GM19328 (cell line): ENCODE data around the gene CDK17.
"Not testable (repeated sequence)": the region's sequence is repeated elsewhere in the genome, so short reads cannot be mapped to it uniquely, and the experiment has no call there.

Experiments
- ATAC-seq: cut with Tn5 transposase; IDR thresholded peaks from one replicate; pipeline ENCODE4 v1.9.1; 2021; ENCODE audit warnings: mild to moderate bottlenecking, moderate library complexity; ENCODE audit not compliant: unreplicated experiment

CDK17 gene

DNA sequence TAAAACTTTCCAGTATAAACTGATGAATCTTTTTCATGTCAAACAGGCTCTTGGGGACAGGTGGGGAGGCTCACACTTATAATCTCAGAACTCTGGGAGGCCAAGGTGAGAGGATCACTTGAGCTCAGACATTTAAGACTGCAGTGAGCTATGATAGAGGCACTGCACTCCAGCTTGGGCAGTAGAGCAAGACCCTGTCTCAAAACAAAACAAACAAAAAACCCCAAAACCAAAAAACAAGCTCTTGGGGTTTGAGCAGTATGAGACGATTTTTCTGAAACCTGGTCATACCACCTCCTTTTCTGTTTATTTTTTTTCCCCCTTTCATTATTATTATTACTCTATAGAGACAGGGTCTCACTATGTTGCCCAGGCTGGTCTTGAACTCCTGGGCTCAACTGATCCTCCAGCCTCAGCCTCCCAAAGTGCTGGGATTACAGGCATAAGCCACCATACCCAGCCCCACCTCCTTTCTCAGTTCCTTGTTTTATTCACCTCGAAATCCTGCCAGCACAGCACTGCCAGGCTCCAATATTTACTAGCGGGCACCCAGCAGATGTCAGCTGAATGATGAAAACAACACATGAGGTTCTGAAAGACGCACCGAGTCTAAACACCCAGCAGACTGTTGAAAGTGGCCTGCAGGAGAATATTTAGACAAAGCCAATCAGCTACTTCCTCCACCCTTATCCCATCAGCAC lies 19.5 kb upstream of the CDK17 start:
- peak; percentile 61 for ATAC-seq

DNA sequence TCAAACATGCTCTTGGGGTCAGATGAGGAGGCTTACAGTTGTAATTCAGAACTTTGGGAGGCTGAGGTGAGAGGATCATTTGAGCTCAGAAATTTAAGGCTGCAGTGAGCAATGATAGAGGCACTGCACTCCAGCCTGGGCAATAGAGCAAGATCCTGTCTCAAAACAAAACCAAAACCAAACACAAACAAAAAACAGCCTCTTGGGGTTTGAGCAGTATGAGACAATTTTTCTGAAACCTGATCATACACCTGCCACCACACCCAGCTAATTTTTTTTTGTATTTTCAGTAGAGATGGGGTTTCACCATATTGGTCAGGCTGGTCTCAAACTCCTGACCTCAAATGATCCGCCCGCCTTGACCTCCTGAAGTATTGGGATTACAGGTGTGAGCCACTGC lies 17.4 kb upstream of the CDK17 start:
- not testable (repeated sequence) for ATAC-seq

DNA sequence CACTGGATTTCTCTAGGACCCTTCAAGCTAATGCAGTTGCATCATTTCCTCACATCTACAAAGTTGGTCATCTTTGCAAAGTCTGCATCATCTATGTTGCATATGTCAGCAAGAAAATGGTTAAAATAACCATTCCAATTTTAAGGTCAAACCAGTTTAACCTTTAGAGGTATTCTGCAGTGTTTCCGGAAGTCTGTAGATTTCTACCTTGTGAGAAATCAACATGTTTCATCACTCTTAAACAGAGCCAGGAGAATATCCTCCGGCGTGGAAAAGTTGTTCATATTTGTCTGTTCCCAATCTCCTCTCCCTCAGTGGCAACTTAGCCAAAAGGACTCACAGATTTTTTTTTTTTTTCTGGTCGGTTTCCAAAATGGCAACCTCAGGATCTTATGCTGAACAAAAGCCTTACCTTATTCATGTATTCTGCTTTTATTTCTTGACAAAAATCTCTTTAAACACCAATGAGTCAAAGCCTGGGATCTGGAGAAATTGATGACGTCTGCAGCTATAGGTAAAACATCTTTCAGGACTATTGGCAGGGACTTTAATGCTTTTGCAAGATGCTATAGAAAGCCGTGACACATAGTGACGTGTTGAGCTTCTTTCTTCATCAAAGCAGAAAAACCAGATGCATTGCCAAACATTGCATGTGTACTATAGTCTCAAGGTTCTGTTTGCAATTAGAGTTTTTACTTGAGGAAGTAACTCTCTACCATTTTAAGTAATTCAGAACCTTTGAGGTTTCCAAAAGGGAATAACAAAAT lies 16.0 kb upstream of the CDK17 start:
- no peak for ATAC-seq

DNA sequence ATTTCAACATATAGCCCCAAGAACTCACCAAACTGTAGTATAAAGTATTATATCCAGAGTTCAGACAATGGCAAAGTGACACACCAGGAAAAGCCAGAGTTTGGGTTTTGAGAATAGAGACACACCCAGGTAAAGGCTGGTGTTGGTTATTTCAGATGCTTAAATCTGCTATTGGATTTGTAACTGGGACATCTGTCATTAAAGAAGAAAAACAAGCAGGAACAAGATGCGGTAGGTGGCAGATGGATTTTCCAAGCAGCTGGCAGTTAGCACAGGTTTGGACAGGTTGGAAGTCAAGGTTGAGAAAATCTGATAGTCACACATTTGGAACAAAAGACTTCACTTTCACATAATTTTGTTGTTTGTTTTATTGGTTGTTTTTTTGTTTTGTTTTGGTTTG lies 14.4 kb upstream of the CDK17 start:
- ATAC-seq, result no peak

DNA sequence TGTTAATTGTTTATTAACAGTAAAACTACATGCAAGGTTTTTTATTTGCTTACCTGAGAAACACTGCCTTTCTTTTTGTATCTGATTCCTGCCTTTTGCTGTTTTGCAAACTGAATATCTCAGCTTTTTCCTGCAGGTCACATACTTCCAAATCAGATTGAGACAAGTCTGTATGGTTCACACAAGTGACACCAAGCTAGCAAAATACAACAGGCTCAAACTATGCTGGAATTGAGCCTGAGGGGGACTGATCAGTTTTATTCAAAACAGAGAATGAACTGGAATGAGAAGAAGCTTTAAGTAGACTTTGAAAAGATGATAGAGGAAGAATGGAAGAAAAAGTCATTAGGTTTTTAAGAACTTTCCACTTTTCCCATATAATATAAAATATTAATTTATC lies 12.2 kb upstream of the CDK17 start:
- ATAC-seq, result no peak

DNA sequence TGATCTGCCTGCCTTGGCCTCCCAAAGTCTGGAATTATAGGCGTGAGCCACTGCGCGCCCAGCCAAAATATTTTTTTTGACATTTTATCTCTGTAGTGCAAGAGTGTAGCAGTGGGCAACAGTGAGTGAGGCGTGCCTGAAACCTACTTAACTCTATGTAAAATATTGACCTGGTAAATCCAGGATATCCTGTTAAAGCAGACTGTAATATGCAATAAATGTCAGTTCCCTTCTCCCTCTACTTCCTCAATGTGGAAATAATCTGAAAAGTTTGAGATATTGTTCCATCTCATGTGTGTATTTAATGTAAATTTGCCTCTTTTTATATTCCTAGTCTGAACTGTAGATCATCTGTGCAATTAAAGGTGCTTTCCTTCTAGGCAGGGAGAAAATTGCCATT lies 9.5 kb upstream of the CDK17 start:
- no peak for ATAC-seq

DNA sequence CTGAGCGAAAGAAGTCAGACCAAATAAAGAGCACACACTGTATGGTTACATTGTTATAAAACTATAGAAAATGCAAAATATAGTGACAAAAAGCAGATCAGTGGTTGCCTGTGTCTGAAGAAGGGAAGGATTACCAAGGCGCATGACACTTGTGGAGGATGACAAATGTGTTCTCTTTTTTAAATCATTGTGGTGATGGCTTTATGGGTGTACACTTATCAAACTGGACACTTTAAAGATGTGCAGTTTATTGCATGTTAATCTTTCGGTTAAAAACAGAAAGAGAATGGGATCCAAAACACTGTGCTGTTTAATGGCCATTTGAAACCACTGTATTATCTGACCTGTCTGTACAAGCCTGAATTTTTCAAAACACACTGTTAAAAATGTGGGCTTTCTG lies 8.8 kb upstream of the CDK17 start:
- ATAC-seq, result no peak

DNA sequence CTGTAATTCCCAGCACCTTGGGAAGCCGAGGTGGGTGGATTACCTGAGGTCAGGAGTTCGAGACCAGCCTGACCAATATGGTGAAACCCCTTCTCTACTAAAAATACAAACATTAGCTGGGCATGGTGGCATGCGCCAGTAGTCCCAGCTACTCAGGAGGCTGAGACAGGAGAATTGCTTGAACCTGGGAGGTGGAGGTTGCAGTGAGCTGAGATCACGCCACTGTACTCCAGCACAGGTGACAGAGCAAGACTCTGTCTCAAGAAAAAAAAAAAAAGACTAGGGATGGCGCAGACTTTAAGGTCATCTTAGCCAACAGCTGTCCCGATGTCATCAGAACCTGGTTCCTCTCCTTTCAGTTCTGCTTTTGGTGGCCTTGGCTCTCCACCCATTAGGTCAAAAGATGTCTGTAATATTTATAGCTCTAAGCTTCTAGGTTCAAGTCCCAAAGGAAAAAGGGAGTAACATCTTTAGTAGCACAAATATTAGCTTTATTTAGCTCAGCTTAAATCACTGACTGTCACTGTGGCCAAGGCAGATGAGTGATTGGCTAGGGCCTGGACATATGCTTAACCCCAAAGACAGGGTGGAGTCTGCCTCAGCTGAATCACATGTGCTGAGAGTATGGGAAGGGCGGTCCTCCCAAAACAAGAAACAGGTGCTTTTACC lies 7.3 kb upstream of the CDK17 start:
- ATAC-seq, result peak; percentile 93

DNA sequence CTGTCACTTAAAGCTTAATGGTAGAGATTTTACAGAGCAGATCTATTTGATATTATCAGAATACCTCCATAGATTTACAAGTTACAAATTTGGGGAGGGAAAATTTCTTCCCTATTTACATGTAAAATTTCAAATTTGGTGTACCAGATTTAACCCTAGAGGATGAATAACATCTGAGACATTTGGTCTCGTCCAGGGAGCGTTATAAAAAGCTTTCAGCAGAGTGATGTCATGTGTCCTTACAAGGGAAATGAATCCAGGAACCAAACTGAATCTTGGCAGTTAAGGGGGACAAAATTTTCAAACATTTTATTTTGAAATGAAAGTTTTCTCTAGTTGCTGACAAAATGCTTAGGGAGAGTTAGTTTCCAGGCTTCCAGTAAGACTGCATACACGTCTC lies 4.5 kb upstream of the CDK17 start:
- ATAC-seq, result no peak

DNA sequence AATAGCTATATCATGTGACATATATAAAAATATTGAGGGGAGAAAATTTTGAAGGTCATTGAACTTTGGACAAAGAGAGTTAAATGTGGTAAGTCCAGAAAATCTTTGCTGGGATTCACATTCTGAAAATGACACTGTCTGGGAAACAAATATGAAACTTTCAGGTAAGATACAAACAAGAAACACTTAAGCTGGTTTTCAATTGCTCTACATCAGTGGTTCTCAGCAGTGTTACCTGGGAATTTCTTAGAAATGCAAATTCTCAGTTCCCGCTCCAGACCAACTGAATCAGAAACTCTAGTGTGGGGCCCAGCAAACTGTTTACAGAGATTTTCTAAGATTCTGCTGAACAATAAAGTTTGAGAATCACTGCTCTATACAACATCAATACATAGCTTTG lies 3.6 kb upstream of the CDK17 start:
- no peak for ATAC-seq

DNA sequence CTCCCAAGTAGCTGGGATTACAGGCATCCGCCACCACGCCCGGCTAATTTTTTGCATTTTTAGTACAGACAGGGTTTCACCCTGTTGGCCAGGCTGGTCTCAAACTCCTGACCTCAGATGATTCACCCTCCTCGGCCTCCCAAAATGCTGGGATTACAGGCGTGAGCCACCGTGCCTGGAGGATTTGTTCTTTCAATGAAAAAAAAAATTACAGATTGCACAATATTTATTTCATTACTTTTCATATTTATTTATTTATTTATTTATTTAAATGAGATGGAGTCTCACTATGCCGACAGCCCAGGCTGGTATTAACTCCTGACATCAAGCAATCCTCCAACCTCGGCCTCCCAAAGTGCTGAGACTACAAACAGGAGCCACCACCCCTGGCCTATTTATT lies 2.3 kb upstream of the CDK17 start:
- not testable (repeated sequence) for ATAC-seq

DNA sequence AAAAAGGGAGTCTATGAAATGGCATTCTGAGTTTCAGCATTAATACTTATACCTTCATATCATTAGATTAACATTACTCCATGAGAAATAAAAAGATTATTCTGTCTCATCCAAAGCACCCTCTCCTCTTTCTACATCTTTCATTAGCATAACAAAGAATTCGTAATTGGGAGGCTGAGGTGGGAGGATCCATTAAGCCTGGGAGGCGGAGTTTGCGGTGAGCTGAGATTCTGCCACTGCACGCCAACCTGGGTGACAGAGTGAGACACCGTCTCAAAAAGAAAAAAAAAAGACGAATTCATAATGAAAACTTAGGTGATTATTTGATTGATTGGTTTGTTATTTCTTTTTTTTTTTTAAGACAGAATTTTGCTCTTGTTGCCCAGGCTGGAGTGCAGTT lies 1.8 kb upstream of the CDK17 start:
- ATAC-seq, result no peak

DNA sequence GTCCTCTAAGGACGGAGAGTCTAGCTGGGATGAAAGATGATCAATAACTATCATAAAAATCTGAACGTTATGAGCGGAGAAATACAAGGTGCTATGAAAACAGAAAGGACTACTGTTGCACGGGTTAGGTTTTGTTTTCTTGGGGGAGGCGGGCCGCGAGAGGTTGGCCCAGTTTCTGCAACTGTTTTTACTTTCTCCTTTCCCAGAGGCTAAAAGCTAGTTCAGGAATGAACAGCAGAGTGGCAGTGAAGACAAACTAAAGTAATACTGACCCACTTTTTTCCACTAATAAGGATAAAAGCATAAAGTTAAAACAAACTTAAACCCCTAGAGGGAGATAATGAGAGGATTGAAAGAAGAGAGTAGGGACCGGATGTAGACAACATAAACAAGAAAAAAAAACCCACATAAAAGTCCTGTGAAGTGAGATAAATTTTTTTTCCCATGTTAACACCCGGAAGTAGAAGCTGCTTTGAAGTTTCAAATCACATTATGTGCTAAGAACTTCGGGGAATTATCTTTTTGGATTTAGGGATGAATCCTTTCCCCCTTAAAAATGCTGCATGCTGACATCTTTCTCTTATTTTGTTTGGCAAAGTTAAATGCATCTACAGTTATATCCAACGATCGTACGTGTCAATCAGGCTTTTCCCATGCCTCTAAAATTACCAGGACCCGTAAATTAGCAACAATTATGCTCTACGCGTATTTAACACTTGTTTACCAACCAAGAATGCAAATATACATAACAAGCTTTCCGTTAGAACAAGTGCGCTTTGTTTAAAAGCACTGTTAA lies 1.0 kb upstream of the CDK17 start:
- peak; percentile 21 for ATAC-seq

DNA sequence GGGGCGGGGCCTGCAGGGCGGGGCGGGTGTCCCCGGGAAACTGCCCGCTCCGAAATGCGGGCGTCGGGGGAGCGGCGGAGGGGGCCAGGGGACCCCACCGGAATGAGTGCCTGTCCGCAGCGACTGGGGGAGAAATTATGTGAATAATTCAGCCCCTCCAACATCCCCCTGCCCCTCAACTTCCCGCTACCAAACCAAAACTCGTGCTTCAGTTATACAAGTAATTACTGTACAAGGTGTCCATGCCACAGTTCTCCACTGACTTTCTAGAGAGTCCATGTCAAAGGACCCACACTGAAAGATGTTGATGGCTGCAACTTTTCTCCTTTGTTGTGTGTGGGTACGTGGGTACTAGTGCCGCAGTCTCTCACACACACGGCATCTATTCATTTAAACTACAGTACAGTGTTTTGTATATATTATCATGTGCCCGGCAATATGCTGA lies 414 bp upstream of the CDK17 start:
- no peak for ATAC-seq

DNA sequence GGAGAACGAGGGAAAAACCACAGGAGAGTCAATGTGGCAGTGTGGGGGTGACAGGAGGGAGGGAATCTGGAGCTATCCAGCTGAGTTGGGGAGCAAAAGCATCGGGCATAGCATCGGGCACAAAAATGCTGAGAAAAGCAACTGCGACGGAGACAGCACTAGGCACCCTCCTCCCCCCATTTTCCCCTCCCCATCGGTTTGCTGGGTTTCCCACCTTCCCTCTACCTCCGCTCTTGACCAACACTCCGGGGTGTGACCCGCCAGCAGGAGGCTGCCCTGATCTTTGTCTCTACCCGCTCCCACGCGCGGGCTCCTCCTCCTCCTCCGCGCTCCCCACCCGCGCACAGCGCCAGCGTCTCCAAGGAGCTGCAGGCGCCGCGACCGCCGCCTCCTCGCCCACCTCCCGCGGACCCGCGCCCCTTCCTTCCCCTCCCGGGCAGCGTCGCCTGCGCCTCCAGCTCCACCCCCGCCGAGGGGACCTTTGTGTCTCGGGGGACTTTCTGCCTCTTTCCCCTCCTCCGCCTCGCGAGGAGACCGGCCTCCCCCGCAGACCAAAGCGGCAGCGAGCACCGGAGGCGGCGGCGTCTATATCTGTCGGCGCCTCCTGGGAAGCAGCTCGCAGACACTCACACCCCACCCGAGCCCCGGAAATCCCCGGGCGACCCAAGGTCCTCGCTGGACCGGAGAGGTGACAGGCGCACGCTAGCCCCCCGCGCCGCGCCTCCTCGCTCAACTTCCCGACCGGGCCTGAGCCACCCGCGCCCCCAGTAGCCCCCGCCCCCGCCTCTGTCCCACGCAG lies 920 bp downstream of the CDK17 start:
- ATAC-seq, result peak; percentile 27

DNA sequence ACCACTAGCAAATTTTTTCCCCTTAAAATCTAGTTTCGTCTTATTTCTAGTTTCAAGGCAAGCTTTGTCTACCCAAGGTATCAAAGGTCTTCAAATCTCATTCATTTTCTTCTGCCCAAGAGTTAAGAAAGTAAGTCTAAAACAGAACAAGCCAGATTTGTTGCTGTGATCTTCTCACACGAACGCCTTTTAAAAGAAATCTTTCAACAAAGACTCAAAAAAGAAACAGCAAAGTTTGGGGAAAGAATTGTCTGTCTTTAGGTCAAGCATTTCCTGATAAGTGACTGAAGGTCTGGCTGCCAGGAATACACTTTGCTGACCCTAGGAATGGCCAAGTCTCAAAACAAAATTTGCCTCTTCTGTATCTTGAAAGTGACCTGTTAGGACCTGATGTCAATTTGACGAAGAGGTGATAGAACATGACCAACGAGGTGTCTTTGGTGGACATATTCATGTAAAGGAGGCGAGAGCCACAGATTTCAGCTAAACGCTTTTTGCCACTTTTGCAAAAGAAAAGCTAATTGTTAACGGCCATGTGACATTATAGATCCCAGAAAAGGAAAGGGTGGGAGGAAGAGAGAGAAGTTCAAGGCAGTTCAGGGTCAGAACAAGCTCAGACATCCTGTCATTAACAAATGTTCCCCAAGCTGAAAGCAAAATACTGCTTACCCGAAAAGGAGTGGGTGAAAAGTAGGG lies 1.7 kb downstream of the CDK17 start:
- no peak for ATAC-seq

DNA sequence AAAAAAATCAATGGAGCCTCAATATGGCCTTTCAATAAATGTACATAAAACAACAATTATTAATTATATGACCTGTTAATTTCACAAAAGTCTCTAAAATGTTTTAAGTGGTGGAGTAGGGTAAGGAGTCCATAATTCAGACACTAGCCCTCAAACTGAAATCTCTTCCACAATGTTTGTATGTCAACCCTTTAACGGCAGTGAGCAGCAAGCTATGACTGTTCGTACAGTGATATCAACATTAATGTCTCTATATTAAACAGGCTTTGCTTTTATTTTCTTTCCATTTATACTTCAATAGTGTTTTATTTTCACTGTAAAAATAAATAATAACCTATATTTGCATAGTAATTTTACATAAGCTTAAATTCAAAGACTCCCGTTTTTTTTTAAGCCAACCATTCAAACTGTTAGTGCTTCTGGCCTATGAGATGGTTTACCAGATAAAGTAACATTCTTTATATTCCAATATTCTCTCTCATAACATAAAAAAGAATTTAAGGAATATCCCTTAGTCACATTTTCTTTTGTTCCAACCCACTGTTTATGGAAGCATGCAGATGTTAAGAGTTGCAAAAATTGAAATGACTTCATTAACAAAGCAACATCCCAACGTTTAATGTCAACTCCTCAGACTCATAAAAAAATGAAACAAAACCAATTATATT lies 2.3 kb downstream of the CDK17 start:
- ATAC-seq, result no peak

DNA sequence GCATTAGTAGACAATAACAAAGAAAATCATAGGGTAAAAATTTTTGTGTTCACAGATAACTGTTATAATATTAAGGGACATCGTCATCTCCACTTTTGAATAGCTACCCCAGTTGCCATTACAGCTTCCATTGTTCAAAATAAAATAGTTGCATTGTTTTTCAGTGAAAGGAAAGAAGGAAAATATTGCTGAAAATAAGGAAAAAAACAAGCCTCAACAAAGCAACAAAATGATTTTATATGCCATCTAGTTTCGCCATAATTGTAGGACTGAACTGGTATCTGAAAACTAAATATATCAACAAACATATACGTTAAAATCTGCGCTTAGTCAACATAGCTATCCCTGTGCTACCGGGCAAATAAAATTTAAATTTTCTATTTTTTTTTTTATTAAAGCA lies 3.3 kb downstream of the CDK17 start:
- ATAC-seq, result no peak

DNA sequence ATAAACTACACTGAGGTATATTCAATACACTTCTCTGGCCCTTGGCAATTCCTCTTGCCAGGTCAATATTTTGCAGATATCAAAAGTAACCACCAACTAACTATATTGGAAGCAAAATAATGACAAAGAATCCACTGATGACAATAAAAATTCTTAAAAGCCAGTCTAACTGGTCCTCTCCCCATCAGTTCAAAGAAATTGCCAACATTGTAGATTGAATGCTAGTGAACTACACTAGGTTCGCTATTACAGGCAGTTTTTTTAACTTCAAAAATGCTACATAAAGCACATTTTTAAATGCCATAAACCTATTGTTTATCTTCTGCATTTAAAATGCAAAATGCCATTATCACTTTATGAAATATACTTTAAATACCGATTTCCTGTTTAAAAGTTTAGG lies 4.0 kb downstream of the CDK17 start:
- ATAC-seq, result no peak
